ENCODE data around the gene PTGIS.
"Not testable (repeated sequence)": the region's sequence is repeated elsewhere in the genome, so short reads cannot be mapped to it uniquely, and the experiment has no call there.

Gene PTGIS

GRCh38 chr20:49580813-49581174 lies 12.9 kb upstream of the PTGIS start:
- DNase-seq: no peak

- DNase-seq: no peak
These were observed 12.2 kb upstream of the PTGIS start for GRCh38 chr20:49579874-49580812.

- DNase-seq: no peak
These were observed 11.3 kb upstream of the PTGIS start for GRCh38 chr20:49579195-49579594.

- no peak for DNase-seq
These were observed 10.5 kb upstream of the PTGIS start for GRCh38 chr20:49578436-49578835.

GRCh38 chr20:49575551-49576060 lies 7.7 kb upstream of the PTGIS start:
- DNase-seq: no peak

GRCh38 chr20:49573900-49574416 lies 6.0 kb upstream of the PTGIS start:
- no peak for DNase-seq

- DNase-seq: no peak
These were observed 4.9 kb upstream of the PTGIS start for GRCh38 chr20:49572857-49573256.

- DNase-seq: no peak
These were observed 3.6 kb upstream of the PTGIS start for GRCh38 chr20:49571553-49571835.

- no peak for DNase-seq
These were observed 3.1 kb upstream of the PTGIS start for GRCh38 chr20:49570828-49571552.

GRCh38 chr20:49570161-49570827 lies 2.4 kb upstream of the PTGIS start:
- no peak for DNase-seq

- DNase-seq: no peak
These were observed 1.6 kb upstream of the PTGIS start for GRCh38 chr20:49569411-49570115.

GRCh38 chr20:49568278-49569151 lies 578 bp upstream of the PTGIS start:
- DNase-seq: no peak

GRCh38 chr20:49566401-49567364 lies 1.3 kb downstream of the PTGIS start:
- no peak for DNase-seq

GRCh38 chr20:49564991-49565390 lies 2.9 kb downstream of the PTGIS start:
- not testable (repeated sequence) for DNase-seq

- DNase-seq: no peak
These were observed 4.6 kb downstream of the PTGIS start for GRCh38 chr20:49563015-49563980.

- no peak for DNase-seq
These were observed 5.5 kb downstream of the PTGIS start for GRCh38 chr20:49562311-49563014.

- no peak for DNase-seq
These were observed 6.1 kb downstream of the PTGIS start for GRCh38 chr20:49561806-49562205.

All from anterior cingulate cortex (tissue), 58 donors.